22Rv1 (cell line): Measurements from ENCODE around the gene CST6.

ENCODE experiments used
- H3K27ac ChIP-seq: fragments of 450-650 bp; 2 replicates; pipeline ENCODE4 v1.5.1; 2017
- CTCF ChIP-seq: fragments of 450-650 bp; IDR thresholded peaks from 2 replicates; pipeline ENCODE4 v1.5.1; 2017; ENCODE audit warnings: mild to moderate bottlenecking
- ZFX ChIP-seq: fragments of 450-650 bp; IDR thresholded peaks from 2 replicates; pipeline ENCODE4 v1.6.1; 2017; ENCODE audit warnings: antibody characterized with exemption, borderline replicate concordance

Gene CST6

DNA sequence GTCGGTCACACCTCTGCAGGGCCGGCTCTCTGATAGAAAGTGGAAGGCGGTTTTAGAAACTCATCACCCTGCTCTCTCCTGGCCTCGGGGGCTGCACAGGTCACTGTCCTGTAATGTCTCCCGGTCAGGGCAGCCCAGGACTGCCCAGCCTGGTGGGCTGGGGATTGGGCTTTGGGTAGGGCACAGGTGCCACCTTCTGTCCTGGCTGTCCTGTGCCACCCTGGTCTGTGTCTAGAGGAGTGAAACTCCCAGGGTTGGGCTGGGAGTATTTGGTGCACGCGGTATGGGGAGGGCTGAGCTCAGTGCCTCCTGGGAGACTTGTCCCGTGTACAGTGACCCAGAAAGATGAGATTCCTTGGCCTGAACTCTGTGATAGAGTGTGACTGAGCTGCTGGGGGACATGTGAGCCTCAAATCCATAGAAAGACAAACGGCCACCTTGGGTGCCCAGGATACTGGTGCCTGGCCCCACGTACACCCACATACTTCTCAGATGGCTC lies 32.5 kb upstream of the CST6 start:
- TF ChIP-seq ZFX (no peak), CTCF (no peak)
- H3K27ac ChIP-seq = no peak overlapping the region

GRCh38 chr11:65981101-65981740 lies 30.6 kb upstream of the CST6 start:
- TF ChIP-seq CTCF (no peak), ZFX (no peak)
- H3K27ac ChIP-seq = no peak overlapping the region

DNA sequence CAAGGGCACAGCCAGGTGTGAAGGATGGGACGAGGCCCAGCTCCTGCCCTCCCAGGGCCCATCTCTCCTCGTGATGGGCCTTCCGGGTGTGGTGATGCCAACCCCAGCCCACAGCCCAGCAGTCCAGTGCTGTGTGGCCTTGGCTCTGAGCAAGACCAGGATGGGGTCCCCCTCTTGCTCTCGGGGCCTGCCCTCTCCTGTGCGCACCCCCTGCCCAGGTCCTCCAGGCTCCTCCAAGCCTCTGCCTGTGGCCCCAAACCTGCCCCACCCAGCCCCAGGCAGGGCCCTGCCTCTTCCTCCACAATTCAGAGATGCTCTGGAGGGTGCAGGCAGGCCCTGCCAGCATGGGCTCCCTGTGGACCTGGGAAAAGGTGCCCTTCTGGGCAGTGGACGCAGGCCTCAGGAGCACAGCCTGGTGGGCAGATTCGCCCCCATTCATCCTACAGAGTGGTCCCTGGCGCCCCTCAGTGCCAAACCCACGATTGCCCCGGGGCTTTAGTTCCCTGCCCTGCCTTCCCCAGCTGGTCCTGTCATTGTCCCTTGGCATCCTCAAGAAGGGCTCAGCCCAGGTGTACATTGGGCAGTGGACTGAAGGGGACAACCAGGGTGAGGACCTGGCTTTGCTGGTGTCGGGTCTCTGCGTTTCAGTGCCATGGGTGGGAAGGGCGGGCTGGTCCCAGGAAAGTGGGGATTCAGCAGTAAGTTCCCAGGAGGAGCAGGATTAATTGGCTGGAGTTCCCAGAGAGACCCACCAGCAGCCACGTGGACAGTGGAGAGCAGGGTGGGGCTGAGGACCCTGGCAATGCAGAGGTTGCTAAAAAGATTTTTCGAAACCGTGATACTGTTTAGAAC lies 29.6 kb upstream of the CST6 start:
- no peak for TF ChIP-seq ZFX
- TF ChIP-seq CTCF = no peak
- no peak overlapping the region for H3K27ac ChIP-seq

DNA sequence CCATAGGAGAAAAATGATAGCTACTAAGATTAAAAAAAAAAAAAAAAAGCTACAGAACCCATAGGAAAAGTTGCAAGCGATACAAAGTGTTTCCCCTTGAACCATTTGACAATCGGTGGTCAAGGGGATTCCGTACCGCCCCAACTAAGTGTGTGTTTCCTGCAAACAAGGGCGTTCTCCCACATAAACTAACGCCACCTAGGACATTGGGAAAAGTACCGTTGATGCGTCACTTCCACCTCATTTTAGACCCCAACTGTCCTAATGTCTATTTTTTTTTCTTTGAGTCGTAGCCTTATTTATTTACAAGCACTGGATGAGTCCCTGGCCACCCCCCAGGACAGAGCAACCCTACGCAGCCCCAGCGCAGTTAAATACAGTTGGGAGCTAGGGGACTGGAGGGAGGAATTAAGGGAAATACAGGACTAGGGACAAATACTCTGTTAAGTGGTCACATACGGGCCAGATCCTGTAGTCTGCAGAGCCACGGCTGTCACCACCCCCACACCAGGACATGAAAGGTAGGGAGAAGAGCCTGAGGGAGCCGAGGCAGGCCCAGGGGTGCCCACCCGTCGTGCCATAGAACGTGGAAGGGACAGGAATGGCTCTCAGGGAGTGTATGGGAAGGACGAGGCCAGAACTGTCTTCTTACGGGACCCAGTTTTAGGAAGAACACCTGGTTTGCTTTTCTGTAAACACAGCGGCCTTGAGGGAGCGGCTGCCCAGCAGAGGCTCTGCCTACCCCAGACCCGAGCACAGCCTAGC lies 28.8 kb upstream of the CST6 start:
- no peak overlapping the region for H3K27ac ChIP-seq
- TF ChIP-seq ZFX = no peak
- no peak for TF ChIP-seq CTCF

GRCh38 chr11:65983589-65983987 lies 28.2 kb upstream of the CST6 start:
- TF ChIP-seq CTCF (no peak), ZFX (no peak)
- H3K27ac ChIP-seq = no peak overlapping the region

- TF ChIP-seq CTCF = no peak
- TF ChIP-seq ZFX = no peak
- H3K27ac ChIP-seq = no peak overlapping the region
Observed at GRCh38 chr11:65987336-65987735, 24.5 kb upstream of the CST6 start.
